Progenitor cell of endocrine pancreas (in vitro differentiated cells): Measurements from ENCODE around the gene BABAM1. TPM values are rescaled to one million over a fixed set of nuclear protein-coding genes. Genes with fewer than 3 reads are reported as not detected.

Experiments
- DNase-seq: peaks from one replicate; pipeline ENCODE4 v3.0.0; 2021; ENCODE audit warnings: low spot score; ENCODE audit not compliant: unreplicated experiment
- H3K27ac Mint-ChIP-seq: 2 replicates; pipeline ENCODE4 v1.8.0; 2021; ENCODE audit warnings: mild to moderate bottlenecking, moderate library complexity, mixed read lengths
- H3K27me3 Mint-ChIP-seq: 2 replicates; pipeline ENCODE4 v1.8.0; 2021; ENCODE audit warnings: mixed read lengths
- H3K36me3 Mint-ChIP-seq: 2 replicates; pipeline ENCODE4 v1.8.0; 2022; ENCODE audit warnings: mixed read lengths; ENCODE audit not compliant: insufficient read depth
- H3K4me1 Mint-ChIP-seq: 2 replicates; pipeline ENCODE4 v1.8.0; 2021; ENCODE audit warnings: low read depth, mixed read lengths
- H3K4me3 Mint-ChIP-seq: 2 replicates; pipeline ENCODE4 v1.8.0; 2021; ENCODE audit warnings: low read depth, mild to moderate bottlenecking, moderate library complexity, mixed read lengths
- H3K9me3 Mint-ChIP-seq: 2 replicates; pipeline ENCODE4 v1.8.0; 2021; ENCODE audit warnings: low read depth, mixed read lengths
- CTCF ChIP-seq: fragments of 200-600 bp; sonication (generic); IDR thresholded peaks from one replicate; pipeline ENCODE4 v1.5.0; 2021; ENCODE audit warnings: antibody characterized with exemption, mild to moderate bottlenecking; ENCODE audit not compliant: unreplicated experiment
- total RNA-seq: library from RNA; stranded (reverse); gene quantifications from 2 replicates; pipeline ENCODE4 v1.2.1, GENCODE V29; 2021

Gene BABAM1
- total RNA-seq, 1 donor from 2014 or later = 113 TPM

- no peak for TF ChIP-seq CTCF
- peak; percentile 60 for DNase-seq
- peak overlapping the region; percentile 99 for H3K27ac Mint-ChIP-seq
- no peaks in the 10 kb centered on the region for H3K9me3 Mint-ChIP-seq
- peak overlapping the region; percentile 99 for H3K4me3 Mint-ChIP-seq
- peaks cover 3% of the 10 kb centered on the region for H3K36me3 Mint-ChIP-seq
- H3K27me3 Mint-ChIP-seq = no peaks in the 10 kb centered on the region
- H3K4me1 Mint-ChIP-seq = peaks cover 56% of the 10 kb centered on the region
Measured at GRCh38 chr19:17243830-17244617, 23.2 kb upstream of the BABAM1 start.

DNA sequence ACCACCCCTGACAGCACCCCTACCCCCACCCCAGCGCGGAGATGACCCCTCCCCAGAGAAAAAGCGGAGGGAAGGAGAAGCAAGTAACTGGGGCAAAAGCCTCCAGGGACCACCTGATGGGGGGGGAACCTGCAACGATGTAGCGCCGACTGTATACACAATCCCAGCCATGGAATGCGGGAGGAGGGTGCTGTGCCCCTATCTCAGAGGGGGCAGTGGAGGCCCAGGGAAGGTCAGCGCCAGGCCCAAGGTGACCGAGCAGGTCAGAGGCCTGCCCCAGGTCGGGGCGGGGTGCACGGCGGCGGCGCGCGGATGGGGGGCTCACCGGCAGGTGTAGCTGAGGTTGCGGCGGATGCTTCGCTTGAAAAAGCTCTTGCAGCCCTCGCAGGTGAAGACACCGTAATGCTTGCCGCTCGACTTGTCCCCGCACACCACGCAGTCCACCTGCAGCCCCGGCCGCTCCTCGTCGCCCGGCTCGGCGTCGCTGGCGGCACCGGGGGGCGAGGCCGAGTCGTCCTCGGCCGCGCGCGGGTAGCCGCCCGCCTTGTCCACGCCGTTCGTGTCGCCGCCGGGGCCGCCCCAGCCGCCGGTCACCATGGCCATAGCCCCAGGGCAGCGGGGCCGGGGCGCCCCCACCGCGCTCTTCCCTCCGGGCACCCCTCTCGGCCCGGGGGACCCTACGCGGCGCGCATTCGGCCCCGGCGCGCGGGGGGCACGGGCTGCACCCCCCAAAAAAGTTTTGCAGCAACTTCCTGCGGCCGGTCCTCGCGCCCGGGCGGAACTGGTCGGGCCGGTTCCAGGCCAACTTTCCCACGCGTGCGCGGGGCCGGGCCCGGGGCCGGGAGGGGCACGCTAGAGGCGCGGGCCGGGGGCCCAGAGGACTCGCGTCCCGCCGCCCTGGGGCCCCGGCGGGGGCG is 22.4 kb upstream of the BABAM1 start:
- H3K4me1 Mint-ChIP-seq = peaks cover 52% of the 10 kb centered on the region
- no peaks in the 10 kb centered on the region for H3K9me3 Mint-ChIP-seq
- H3K27ac Mint-ChIP-seq = peak overlapping the region; percentile 99
- no peak for TF ChIP-seq CTCF
- peaks cover 3% of the 10 kb centered on the region for H3K36me3 Mint-ChIP-seq
- H3K4me3 Mint-ChIP-seq = peak overlapping the region; percentile 99
- no peak for DNase-seq
- no peaks in the 10 kb centered on the region for H3K27me3 Mint-ChIP-seq

GRCh38 chr19:17245535-17245984 is 21.7 kb upstream of the BABAM1 start, which contains the start of gene NR2F6:
Gene NR2F6 (minus strand): TSS chr19:17245919. CDS start chr19:17245220, 699 bp downstream.
- no peak for TF ChIP-seq CTCF
- Mint-ChIP-seq H3K36me3 (peaks cover 1% of the 10 kb centered on the region), H3K4me1 (peaks cover 47% of the 10 kb centered on the region), H3K9me3 (no peaks in the 10 kb centered on the region), H3K4me3 (peak within 1 kb of the TSS; percentile 99), H3K27ac (peak within 1 kb of the TSS; percentile 99), H3K27me3 (no peaks in the 10 kb centered on the region)
- DNase-seq = no peak

GRCh38 chr19:17246681-17247425 is 20.4 kb upstream of the BABAM1 start:
- peak; percentile 33 for DNase-seq
- H3K27ac Mint-ChIP-seq = peak overlapping the region; percentile 99
- TF ChIP-seq CTCF = no peak
- H3K9me3 Mint-ChIP-seq = no peaks in the 10 kb centered on the region
- no peaks in the 10 kb centered on the region for H3K27me3 Mint-ChIP-seq
- no peaks in the 10 kb centered on the region for H3K36me3 Mint-ChIP-seq
- H3K4me3 Mint-ChIP-seq = peak overlapping the region; percentile 81
- peaks cover 34% of the 10 kb centered on the region for H3K4me1 Mint-ChIP-seq
